PC-9 (cell line): ENCODE data around the gene MPP3. TPM values are rescaled to one million over a fixed set of nuclear protein-coding genes. Genes with fewer than 3 reads are reported as not detected.

ENCODE experiments used
- BruUV-seq: library from RNA; stranded (reverse); fragments of 400-500 nt; replicated peaks from 2 replicates; lab custom pipeline; 2021; lab: Mats Ljungman, UMichigan
- CTCF ChIA-PET: fragments of 300-600 bp; sonication (Branson Sonifier 250); formaldehyde crosslinking; loops from one replicate; lab custom pipeline; 2022; ENCODE audit warnings: antibody characterized with exemption; lab: Charles Lee
- POLR2A ChIA-PET: fragments of 300-600 bp; sonication (Branson Sonifier 250); formaldehyde crosslinking; loops from one replicate; lab custom pipeline; 2022; ENCODE audit warnings: antibody characterized with exemption; ENCODE audit not compliant: unreplicated experiment; lab: Charles Lee
- DNase-seq, 2 experiments: peaks; one replicate each; pipeline versions ENCODE4 v3.0.0 to v3.0.0-alpha.2; 2015 to 2022; ENCODE audit warnings: mixed read lengths in 1 of 2
- H2AFZ ChIP-seq: fragments of 200-600 bp; sonication (generic); 2 replicates; pipeline ENCODE4 v1.8.1; 2017; ENCODE audit warnings: antibody characterized with exemption
- H3F3A ChIP-seq: fragments of 200-600 bp; sonication (generic); 2 replicates; pipeline ENCODE4 v1.8.1; 2017; ENCODE audit warnings: antibody characterized with exemption, mild to moderate bottlenecking, low read depth; ENCODE audit not compliant: insufficient read depth
- H3K27ac ChIP-seq: fragments of 200-600 bp; sonication (generic); 2 replicates; pipeline ENCODE4 v1.6.1; 2016; ENCODE audit warnings: mixed run types
- H3K27me3 ChIP-seq: fragments of 200-600 bp; sonication (generic); 2 replicates; pipeline ENCODE4 v1.6.1; 2016; ENCODE audit warnings: low read depth, mixed run types; ENCODE audit not compliant: insufficient read depth
- H3K36me3 ChIP-seq: fragments of 200-600 bp; sonication (generic); 2 replicates; pipeline ENCODE4 v1.6.1; 2016; ENCODE audit warnings: low read depth, mixed run types
- H3K4me1 ChIP-seq: fragments of 200-600 bp; sonication (generic); replicated peaks from 2 replicates; pipeline ENCODE4 v1.6.1; 2016; ENCODE audit warnings: mixed run types; ENCODE audit not compliant: insufficient read depth
- H3K4me2 ChIP-seq: fragments of 200-600 bp; sonication (generic); 2 replicates; pipeline ENCODE4 v1.6.1; 2017; ENCODE audit warnings: mixed run types
- H3K4me3 ChIP-seq: fragments of 200-600 bp; sonication (generic); 2 replicates; pipeline ENCODE4 v1.6.1; 2016; ENCODE audit warnings: mixed run types
- H3K79me2 ChIP-seq: fragments of 200-600 bp; sonication (generic); 2 replicates; pipeline ENCODE4 v1.6.1; 2017; ENCODE audit warnings: low read depth, mixed run types
- H3K9me2 ChIP-seq: fragments of 200-600 bp; sonication (generic); 2 replicates; pipeline ENCODE4 v1.8.1; 2017; ENCODE audit warnings: mild to moderate bottlenecking; ENCODE audit not compliant: insufficient read depth
- H3K9me3 ChIP-seq: fragments of 200-600 bp; sonication (generic); 2 replicates; pipeline ENCODE4 v1.8.1; 2016; ENCODE audit warnings: low read depth; ENCODE audit not compliant: insufficient read depth
- H4K20me1 ChIP-seq: fragments of 200-600 bp; sonication (generic); 2 replicates; pipeline ENCODE4 v1.8.1; 2017; ENCODE audit not compliant: insufficient read depth
- CTCF ChIP-seq: fragments of 200-600 bp; sonication (generic); conservative IDR thresholded peaks from 2 replicates; pipeline ENCODE4 v1.6.1; 2017; ENCODE audit warnings: mixed run types, antibody characterized with exemption, mild to moderate bottlenecking, moderate library complexity
- EZH2 ChIP-seq: fragments of 200-600 bp; sonication (generic); IDR thresholded peaks from 2 replicates; pipeline ENCODE4 v1.8.0; 2017; ENCODE audit warnings: antibody characterized with exemption, low read depth
- intact Hi-C: fragments of 100-400 bp; cut with micrococcal nuclease; formaldehyde crosslinking; loops from one replicate; pipeline ENCODE4 v1.10.0; 2022; ENCODE audit not compliant: unreplicated experiment
- total RNA-seq: library from RNA; stranded (reverse); gene quantifications from 2 replicates; pipeline ENCODE4 v1.2.3, GENCODE V29; 2021

Gene MPP3
- total RNA-seq, 1 experiment from 2014 or later: 17.4 TPM

DNA sequence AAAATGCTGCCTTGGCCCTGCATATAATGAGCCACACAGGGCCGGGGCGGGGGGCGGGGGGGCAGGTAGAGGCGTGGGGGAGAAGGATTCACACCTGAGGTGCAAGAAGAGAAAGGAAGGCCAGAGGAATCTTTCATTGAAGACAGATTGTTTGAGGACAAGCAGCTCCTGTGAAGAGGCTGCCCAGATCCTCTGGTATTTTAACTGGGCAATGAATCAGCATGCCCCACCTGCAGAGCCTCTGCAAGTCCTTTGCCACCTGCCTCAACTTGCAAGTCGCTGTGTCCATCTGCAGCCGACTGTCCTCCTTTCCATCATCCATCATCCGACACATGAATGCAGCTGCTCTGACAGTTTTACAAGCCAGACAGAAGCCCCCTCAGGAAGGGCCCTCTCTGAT is 73.1 kb downstream of the MPP3 start:
- TF ChIP-seq CTCF (no peak), EZH2 (no peak)
- Histone ChIP-seq H3K36me3 (no peaks in the 10 kb centered on the region), H4K20me1 (no peaks in the 10 kb centered on the region), H3K79me2 (no peaks in the 10 kb centered on the region), H3K4me3 (no peak overlapping the region), H3K27ac (no peak overlapping the region), H3K4me2 (peak overlapping the region; percentile 50), H3F3A (peaks cover 11% of the 10 kb centered on the region; the same call in 1 of the 2 replicates), H2AFZ (no peak overlapping the region), H3K9me3 (no peaks in the 10 kb centered on the region), H3K27me3 (no peaks in the 10 kb centered on the region), H3K4me1 (peaks cover 11% of the 10 kb centered on the region), H3K9me2 (no peaks in the 10 kb centered on the region)
- CTCF ChIA-PET: interaction anchor here (0.6 to 2.2 kb wide), 11 partner anchors 10 to 375 kb away, joined by 3 to 24 read pairs (median 4); no protein-coding TSS in a partner anchor
- intact Hi-C loops: loop anchor here (1.0 to 5.0 kb wide), 3 partner anchors 66 to 238 kb away; no protein-coding TSS in a partner anchor
- POLR2A ChIA-PET: interaction anchor here (0.5 to 0.7 kb wide), 2 partner anchors 38 to 399 kb away, joined by 4 to 5 read pairs; no protein-coding TSS in a partner anchor
- peak; percentile 19 to 59 for DNase-seq
- BruUV-seq: no TSS peak

DNA sequence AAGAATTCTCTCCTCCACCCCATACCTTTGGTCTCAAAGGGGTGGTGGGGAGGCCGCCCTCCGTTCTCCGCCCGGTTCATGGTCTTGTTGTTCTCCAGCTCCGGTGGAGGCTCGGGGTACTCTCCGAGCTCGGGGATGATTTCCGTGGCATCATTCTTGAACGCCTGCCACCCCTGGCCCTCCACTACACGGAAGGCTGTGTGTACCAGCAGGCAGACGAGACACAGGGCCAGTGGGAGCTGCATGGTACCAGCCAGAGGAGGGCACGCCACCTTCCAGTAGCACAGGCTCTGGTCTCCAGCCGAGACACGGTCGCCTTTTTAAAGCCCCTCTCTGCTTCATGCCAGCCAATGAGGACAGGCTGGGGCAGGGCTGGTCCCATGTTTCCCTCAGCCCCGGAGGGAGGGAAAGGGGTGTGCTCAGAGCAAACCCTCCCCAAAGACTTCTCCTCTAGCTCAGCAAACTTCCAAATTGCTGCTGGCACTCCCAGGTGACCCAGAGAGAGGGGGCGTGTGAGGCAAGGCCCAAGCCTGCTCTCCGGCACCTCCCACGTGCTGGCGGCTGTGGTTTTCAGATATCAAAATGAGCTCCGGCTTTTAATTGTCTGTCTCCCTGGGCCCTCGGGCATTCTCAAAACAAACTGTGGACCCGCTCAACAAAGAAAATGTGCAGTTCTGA is 74.3 kb downstream of the MPP3 start, which contains the start of gene SOST:
Gene SOST (minus strand): TSS at position 295 of the 678 bp plus-strand sequence. CDS start 50 bp downstream, at position 245.
- Histone ChIP-seq H3K79me2 (no peaks in the 10 kb centered on the region), H3F3A (peaks cover 23% of the 10 kb centered on the region; the same call in 1 of the 2 replicates), H4K20me1 (no peaks in the 10 kb centered on the region), H3K4me2 (peak within 1 kb of the TSS; percentile 50; the same call in 1 of the 2 replicates), H3K9me3 (no peaks in the 10 kb centered on the region), H3K9me2 (no peaks in the 10 kb centered on the region), H2AFZ (no peak within 1 kb of the TSS), H3K4me1 (peaks cover 23% of the 10 kb centered on the region), H3K4me3 (no peak within 1 kb of the TSS), H3K27ac (no peak within 1 kb of the TSS), H3K36me3 (no peaks in the 10 kb centered on the region), H3K27me3 (no peaks in the 10 kb centered on the region)
- BruUV-seq: no TSS peak
- TF ChIP-seq CTCF (no peak), EZH2 (no peak)
- DNase-seq: no peak
- CTCF ChIA-PET: interaction anchor here (0.6 to 1.8 kb wide), 2 partner anchors 45 to 182 kb away, joined by 3 to 7 read pairs; no protein-coding TSS in a partner anchor
- POLR2A ChIA-PET: interaction anchor here (0.5 to 0.6 kb wide), 2 partner anchors 34 to 64 kb away, joined by 4 to 5 read pairs; no protein-coding TSS in a partner anchor
- intact Hi-C loops: no loop called here

- intact Hi-C loops: no loop called here
- peaks cover 23% of the 10 kb centered on the region; the same call in 1 of the 2 replicates for H3F3A ChIP-seq
- H3K36me3 ChIP-seq: no peaks in the 10 kb centered on the region
- no peak for DNase-seq
- no peaks in the 10 kb centered on the region for H3K9me2 ChIP-seq
- no peak overlapping the region for H3K4me2 ChIP-seq
- TF ChIP-seq EZH2 (no peak), CTCF (no peak)
- H3K9me3 ChIP-seq: no peaks in the 10 kb centered on the region
- H3K79me2 ChIP-seq: no peaks in the 10 kb centered on the region
- H3K27ac ChIP-seq: no peak overlapping the region
- ChIA-PET CTCF (interaction anchor here (0.6 kb wide), 1 partner anchor 181 kb away, joined by 3 read pairs; no protein-coding TSS in a partner anchor), POLR2A (interaction anchor here (0.5 to 0.6 kb wide), 2 partner anchors 34 to 63 kb away, joined by 4 to 5 read pairs; no protein-coding TSS in a partner anchor)
- H4K20me1 ChIP-seq: no peaks in the 10 kb centered on the region
- H3K4me1 ChIP-seq: peaks cover 28% of the 10 kb centered on the region
- no peak overlapping the region for H2AFZ ChIP-seq
- BruUV-seq: no TSS peak
- H3K4me3 ChIP-seq: no peak overlapping the region
- no peaks in the 10 kb centered on the region for H3K27me3 ChIP-seq
These were observed 74.9 kb downstream of the MPP3 start for GRCh38 chr17:43758086-43758485.
